Neural progenitor cell (in vitro differentiated cells): ENCODE results near the gene ITPA. TPM values are rescaled to one million over a fixed set of nuclear protein-coding genes. Genes with fewer than 3 reads are reported as not detected.

Source experiments
- DNase-seq: peaks from one replicate; pipeline ENCODE4 v3.0.0-alpha.2; 2016; ENCODE audit warnings: low spot score
- H2AFZ ChIP-seq: fragments of 200-600 bp; sonication (generic); replicated peaks from 2 replicates; pipeline ENCODE4 v1.6.1; 2016; ENCODE audit warnings: antibody characterized with exemption
- H3F3A ChIP-seq: fragments of 200-600 bp; sonication (generic); 2 replicates; pipeline ENCODE4 v1.6.1; 2016; ENCODE audit warnings: antibody characterized with exemption, low read depth
- H3K27ac ChIP-seq: fragments of 200-600 bp; sonication (generic); 2 replicates; pipeline ENCODE4 v1.5.1; 2016; ENCODE audit warnings: mild to moderate bottlenecking
- H3K27me3 ChIP-seq: fragments of 200-600 bp; sonication (generic); 2 replicates; pipeline ENCODE4 v1.6.1; 2016; ENCODE audit warnings: mild to moderate bottlenecking, moderate library complexity
- H3K36me3 ChIP-seq: fragments of 200-600 bp; sonication (generic); 2 replicates; pipeline ENCODE4 v1.5.1; 2016
- H3K4me1 ChIP-seq: fragments of 200-600 bp; sonication (generic); 2 replicates; pipeline ENCODE4 v1.6.1; 2016; ENCODE audit warnings: mixed run types
- H3K4me2 ChIP-seq: fragments of 200-600 bp; sonication (generic); 2 replicates; pipeline ENCODE4 v1.6.1; 2016
- H3K4me3 ChIP-seq: fragments of 200-600 bp; sonication (generic); 2 replicates; pipeline ENCODE4 v1.5.1; 2016
- H3K79me2 ChIP-seq: fragments of 200-600 bp; sonication (generic); 2 replicates; pipeline ENCODE4 v1.6.1; 2016; ENCODE audit warnings: low read depth
- H3K9ac ChIP-seq: fragments of 200-600 bp; sonication (generic); 2 replicates; pipeline ENCODE4 v1.6.1; 2016
- H3K9me3 ChIP-seq: fragments of 200-600 bp; sonication (generic); 2 replicates; pipeline ENCODE4 v1.5.1; 2016; ENCODE audit warnings: low read depth
- H4K20me1 ChIP-seq: fragments of 200-600 bp; sonication (generic); 2 replicates; pipeline ENCODE4 v1.6.1; 2016; ENCODE audit warnings: low read depth
- H3K27ac Mint-ChIP-seq: 3 replicates; pipeline ENCODE4 v1.8.0; 2021; ENCODE audit warnings: mixed read lengths
- H3K27me3 Mint-ChIP-seq: 2 replicates; pipeline ENCODE4 v1.8.0; 2022; ENCODE audit warnings: low read depth, mild to moderate bottlenecking, inconsistent platforms, moderate library complexity, mixed read lengths; ENCODE audit not compliant: insufficient read depth
- H3K36me3 Mint-ChIP-seq: 3 replicates; pipeline ENCODE4 v1.8.0; 2021; ENCODE audit warnings: mixed read lengths
- H3K4me1 Mint-ChIP-seq: 3 replicates; pipeline ENCODE4 v1.8.0; 2021; ENCODE audit warnings: mixed read lengths
- H3K4me3 Mint-ChIP-seq: 3 replicates; pipeline ENCODE4 v1.8.0; 2021; ENCODE audit warnings: mild to moderate bottlenecking, moderate library complexity, mixed read lengths
- H3K9me3 Mint-ChIP-seq: 3 replicates; pipeline ENCODE4 v1.8.0; 2020; ENCODE audit warnings: mixed read lengths
- EZH2 ChIP-seq: fragments of 200-600 bp; sonication (generic); IDR thresholded peaks from 2 replicates; pipeline ENCODE4 v1.6.1; 2017; ENCODE audit warnings: antibody characterized with exemption, mild to moderate bottlenecking, moderate library complexity
- EZH2phosphoT487 ChIP-seq: fragments of 200-600 bp; sonication (generic); IDR thresholded peaks from 2 replicates; pipeline ENCODE4 v1.6.1; 2017; ENCODE audit warnings: antibody characterized with exemption
- total RNA-seq: library from RNA; depleted of rRNA; stranded (reverse); fragments of >200 nt; gene quantifications from 2 replicates; pipeline ENCODE4 v1.2.3, GENCODE V29; 2015; ENCODE audit warnings: low replicate concordance
- TF ChIP-seq, protein P1 (sequence below): fragments of 200-600 bp; sonication (generic); IDR thresholded peaks from 2 replicates; pipeline ENCODE4 v1.5.1; 2017; ENCODE audit warnings: antibody characterized with exemption, mild to moderate bottlenecking

ITPA gene
- total RNA-seq, 1 donor from 2014 or later, result 18.2 TPM

DNA sequence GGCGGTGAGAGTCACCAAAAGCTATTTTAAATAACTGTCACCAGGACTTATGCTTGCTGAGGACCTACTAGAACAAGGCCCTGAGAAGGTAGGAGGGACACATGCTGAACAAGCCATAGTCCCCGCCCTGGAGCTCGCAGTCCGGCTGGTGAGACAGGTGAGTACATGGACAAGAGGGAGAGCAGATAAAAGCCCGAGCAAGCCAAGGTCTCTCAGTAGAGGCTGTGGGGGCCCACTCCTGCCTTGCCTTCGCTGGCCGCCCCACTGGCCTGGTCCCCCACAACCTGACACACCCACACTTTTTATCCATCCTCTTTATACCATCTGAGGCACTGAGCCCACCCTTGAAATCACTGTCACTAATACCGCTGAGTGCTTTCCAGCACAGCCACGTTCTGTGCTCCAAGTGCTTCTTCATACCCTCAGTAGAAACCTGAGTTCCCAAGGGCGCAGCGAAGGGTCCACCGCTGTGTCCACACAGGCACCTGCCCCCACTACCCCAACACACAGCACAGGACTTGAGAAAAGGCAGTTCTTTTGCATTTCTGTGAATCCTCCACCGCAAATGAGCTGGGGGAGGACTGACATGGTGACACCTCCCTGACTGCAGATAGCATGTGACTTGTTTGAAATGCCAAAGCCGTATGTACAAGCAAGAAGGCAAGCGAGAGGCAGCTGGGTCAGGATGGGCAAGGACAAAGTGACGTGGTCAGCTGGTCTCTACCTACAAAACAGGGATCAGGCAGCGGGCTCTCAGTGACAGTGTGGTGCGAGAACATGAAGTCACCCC lies 16.9 kb upstream of the ITPA start:
- H3K4me3 ChIP-seq, result no peak overlapping the region
- Mint-ChIP-seq H3K4me1 (no peaks in the 10 kb centered on the region), H3K27me3 (peaks cover 5% of the 10 kb centered on the region), H3K36me3 (peaks cover 36% of the 10 kb centered on the region), H3K27ac (no peak overlapping the region), H3K9me3 (no peaks in the 10 kb centered on the region), H3K4me3 (no peak overlapping the region)
- no peaks in the 10 kb centered on the region for H4K20me1 ChIP-seq
- no peaks in the 10 kb centered on the region for H3K4me1 ChIP-seq
- H3F3A ChIP-seq, result peaks cover 3% of the 10 kb centered on the region
- no peak overlapping the region for H3K27ac ChIP-seq
- no peak for TF ChIP-seq EZH2
- TF ChIP-seq, protein P1, sequence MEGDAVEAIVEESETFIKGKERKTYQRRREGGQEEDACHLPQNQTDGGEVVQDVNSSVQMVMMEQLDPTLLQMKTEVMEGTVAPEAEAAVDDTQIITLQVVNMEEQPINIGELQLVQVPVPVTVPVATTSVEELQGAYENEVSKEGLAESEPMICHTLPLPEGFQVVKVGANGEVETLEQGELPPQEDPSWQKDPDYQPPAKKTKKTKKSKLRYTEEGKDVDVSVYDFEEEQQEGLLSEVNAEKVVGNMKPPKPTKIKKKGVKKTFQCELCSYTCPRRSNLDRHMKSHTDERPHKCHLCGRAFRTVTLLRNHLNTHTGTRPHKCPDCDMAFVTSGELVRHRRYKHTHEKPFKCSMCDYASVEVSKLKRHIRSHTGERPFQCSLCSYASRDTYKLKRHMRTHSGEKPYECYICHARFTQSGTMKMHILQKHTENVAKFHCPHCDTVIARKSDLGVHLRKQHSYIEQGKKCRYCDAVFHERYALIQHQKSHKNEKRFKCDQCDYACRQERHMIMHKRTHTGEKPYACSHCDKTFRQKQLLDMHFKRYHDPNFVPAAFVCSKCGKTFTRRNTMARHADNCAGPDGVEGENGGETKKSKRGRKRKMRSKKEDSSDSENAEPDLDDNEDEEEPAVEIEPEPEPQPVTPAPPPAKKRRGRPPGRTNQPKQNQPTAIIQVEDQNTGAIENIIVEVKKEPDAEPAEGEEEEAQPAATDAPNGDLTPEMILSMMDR, result no peak
- no peak for TF ChIP-seq EZH2phosphoT487
- no peaks in the 10 kb centered on the region for H3K36me3 ChIP-seq
- no peak overlapping the region for H3K9ac ChIP-seq
- no peak overlapping the region for H3K4me2 ChIP-seq
- no peak overlapping the region for H2AFZ ChIP-seq
- no peaks in the 10 kb centered on the region for H3K27me3 ChIP-seq
- H3K9me3 ChIP-seq, result no peaks in the 10 kb centered on the region
- DNase-seq, result no peak
- H3K79me2 ChIP-seq, result no peaks in the 10 kb centered on the region

DNA sequence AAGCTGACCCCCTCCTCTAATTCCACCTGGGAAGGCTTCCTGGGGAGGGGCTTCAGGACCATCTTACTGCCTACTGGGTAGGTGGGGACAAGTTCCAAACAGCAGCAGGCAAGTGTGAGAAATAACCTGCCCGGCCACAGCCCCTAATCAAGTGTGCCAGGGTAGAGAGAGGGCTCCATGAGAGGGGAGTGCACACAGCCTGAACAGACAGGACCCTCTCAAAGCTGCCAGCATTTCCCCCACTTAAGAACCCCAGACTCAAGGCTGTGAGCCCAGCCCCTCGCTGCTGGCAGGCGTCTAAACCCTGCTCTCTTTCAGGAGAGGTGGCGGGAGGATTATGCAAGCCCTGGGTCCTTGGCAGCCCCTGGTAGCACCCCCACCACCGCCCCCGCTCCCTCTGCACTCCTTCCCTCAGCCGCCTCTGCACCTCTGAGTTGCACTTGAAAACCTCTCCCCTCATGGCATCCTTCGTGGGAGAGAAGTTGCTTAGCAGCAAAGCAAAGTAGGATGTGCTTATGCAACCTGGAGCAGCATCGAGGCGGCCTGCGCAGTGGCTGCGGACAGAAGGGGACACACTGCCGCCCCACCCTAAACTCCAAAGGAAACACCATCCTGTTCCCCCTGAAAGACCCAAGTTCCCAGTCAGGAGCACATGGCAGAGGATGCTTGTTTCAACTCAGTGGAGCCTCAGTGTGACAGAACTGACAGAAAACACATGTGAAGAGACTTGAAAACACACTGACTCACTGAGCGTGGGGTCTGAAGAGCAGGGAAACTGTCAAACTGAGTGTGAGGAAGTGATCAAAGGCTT lies 15.3 kb upstream of the ITPA start:
- Mint-ChIP-seq H3K4me1 (no peaks in the 10 kb centered on the region), H3K4me3 (no peak overlapping the region), H3K27ac (no peak overlapping the region), H3K36me3 (peaks cover 40% of the 10 kb centered on the region), H3K27me3 (peaks cover 5% of the 10 kb centered on the region), H3K9me3 (no peaks in the 10 kb centered on the region)
- H3F3A ChIP-seq, result peaks cover 3% of the 10 kb centered on the region
- H2AFZ ChIP-seq, result no peak overlapping the region
- H3K27me3 ChIP-seq, result no peaks in the 10 kb centered on the region
- no peaks in the 10 kb centered on the region for H3K79me2 ChIP-seq
- H3K9ac ChIP-seq, result no peak overlapping the region
- no peak overlapping the region for H3K27ac ChIP-seq
- H3K4me3 ChIP-seq, result no peak overlapping the region
- no peaks in the 10 kb centered on the region for H4K20me1 ChIP-seq
- no peak overlapping the region for H3K4me2 ChIP-seq
- no peaks in the 10 kb centered on the region for H3K4me1 ChIP-seq
- no peak for DNase-seq
- TF ChIP-seq, protein P1, result no peak
- no peak for TF ChIP-seq EZH2phosphoT487
- TF ChIP-seq EZH2, result no peak
- no peaks in the 10 kb centered on the region for H3K9me3 ChIP-seq
- no peaks in the 10 kb centered on the region for H3K36me3 ChIP-seq

- H3K27me3 Mint-ChIP-seq, result peaks cover 5% of the 10 kb centered on the region
- H3K79me2 ChIP-seq, result no peaks in the 10 kb centered on the region
- no peak overlapping the region for H3K4me3 ChIP-seq
- no peak for DNase-seq
- no peak for TF ChIP-seq EZH2
- TF ChIP-seq EZH2phosphoT487, result no peak
- TF ChIP-seq, protein P1, result no peak
- no peaks in the 10 kb centered on the region for H3K9me3 Mint-ChIP-seq
- H3K4me1 ChIP-seq, result no peaks in the 10 kb centered on the region
- no peaks in the 10 kb centered on the region for H3K36me3 ChIP-seq
- no peak overlapping the region for H3K4me3 Mint-ChIP-seq
- H3K36me3 Mint-ChIP-seq, result peaks cover 47% of the 10 kb centered on the region
- no peak overlapping the region for H2AFZ ChIP-seq
- no peaks in the 10 kb centered on the region for H3K27me3 ChIP-seq
- H3K27ac ChIP-seq, result no peak overlapping the region
- H3K27ac Mint-ChIP-seq, result no peak overlapping the region
- H3K9me3 ChIP-seq, result no peaks in the 10 kb centered on the region
- no peak overlapping the region for H3K9ac ChIP-seq
- no peaks in the 10 kb centered on the region for H4K20me1 ChIP-seq
- no peaks in the 10 kb centered on the region for H3F3A ChIP-seq
- H3K4me2 ChIP-seq, result no peak overlapping the region
- H3K4me1 Mint-ChIP-seq, result no peaks in the 10 kb centered on the region
These were observed 14.5 kb upstream of the ITPA start for GRCh38 chr20:3194617-3195280.
